Endothelial cell of umbilical vein (primary cell): ENCODE results near the gene SMIM41. TPM values are rescaled to one million over a fixed set of nuclear protein-coding genes. Genes with fewer than 3 reads are reported as not detected.

Source experiments
- BruUV-seq: library from RNA; stranded (reverse); fragments of 400-500 nt; replicated peaks from 2 replicates; lab custom pipeline; 2021; lab: Mats Ljungman, UMichigan
- CTCF ChIA-PET: fragments of 300-600, 350-600 bp; sonication (Branson Sonifier 250); formaldehyde crosslinking; loops from one replicate; lab custom pipeline; 2021; ENCODE audit warnings: antibody characterized with exemption, inconsistent platforms; lab: Charles Lee
- POLR2A ChIA-PET: fragments of 300-600, 350-600 bp; sonication (Branson Sonifier 250); formaldehyde crosslinking; loops from one replicate; lab custom pipeline; 2021; ENCODE audit warnings: antibody characterized with exemption, inconsistent platforms; lab: Charles Lee
- DNase-seq: peaks from one replicate; pipeline ENCODE4 v3.0.0-alpha.2; 2011; ENCODE audit warnings: low read depth, low spot score
- FAIRE-seq: peaks from 2 replicates; lab custom pipeline; 2011; peaks lifted over from hg19 to GRCh38; lab: Jason Lieb, UNC
- H2AFZ ChIP-seq: 2 replicates; pipeline ENCODE4 v1.6.0; 2012; ENCODE audit warnings: low read depth, low read length, control low read depth, inconsistent platforms
- H3K27ac ChIP-seq: 2 replicates; pipeline ENCODE4 v1.5.1; 2011; ENCODE audit warnings: low read depth, mild to moderate bottlenecking, control low read depth, low read length, moderate library complexity; ENCODE audit not compliant: insufficient read depth
- H3K27me3 ChIP-seq, 2 experiments: 2 replicates each; pipeline versions ENCODE4 v1.6.0 to v1.6.1; 2011; ENCODE audit warnings: low read length in 2 of 2, mixed read lengths in 1 of 2; ENCODE audit not compliant: control insufficient read depth in 2 of 2, insufficient read depth in 2 of 2
- H3K36me3 ChIP-seq, 2 experiments: 2 replicates in 1 of 2; 3 replicates in 1 of 2; pipeline ENCODE4 v1.5.1; 2011; ENCODE audit warnings: low read length in 2 of 2, mild to moderate bottlenecking in 1 of 2, moderate library complexity in 1 of 2; ENCODE audit not compliant: control insufficient read depth in 2 of 2, insufficient read depth in 2 of 2; ENCODE audit errors: extremely low read depth in 1 of 2
- H3K4me1 ChIP-seq: 3 replicates; pipeline ENCODE4 v1.5.1; 2011; ENCODE audit warnings: mild to moderate bottlenecking, low read length; ENCODE audit not compliant: control insufficient read depth, insufficient read depth; ENCODE audit errors: extremely low read depth
- H3K4me2 ChIP-seq: 2 replicates; pipeline ENCODE4 v1.6.1; 2011; ENCODE audit warnings: low read length, control low read depth, mixed read lengths; ENCODE audit not compliant: insufficient read depth
- H3K4me3 ChIP-seq, 3 experiments: fragments of 200-600 bp in 1 of 3; sonication (generic), shearing (Covaris generic) in 1 of 3; replicated peaks in 1 of 3; 2 replicates each; pipeline ENCODE4 v1.5.1; 2011 to 2016; ENCODE audit warnings: control low read depth in 3 of 3, low read length in 3 of 3, mild to moderate bottlenecking in 2 of 3, inconsistent platforms in 1 of 3, low read depth in 1 of 3, moderate library complexity in 1 of 3; ENCODE audit not compliant: insufficient read depth in 1 of 3
- H3K79me2 ChIP-seq: 2 replicates; pipeline ENCODE4 v1.6.0; 2012; ENCODE audit warnings: low read length, inconsistent platforms; ENCODE audit not compliant: control insufficient read depth, insufficient read depth
- H3K9ac ChIP-seq: replicated peaks from 2 replicates; pipeline ENCODE3; 2011; ENCODE audit warnings: low read length, control low read depth; ENCODE audit not compliant: insufficient read depth; ENCODE audit errors: extremely low read depth
- H3K9me1 ChIP-seq: replicated peaks from 3 replicates; pipeline ENCODE4 v1.6.0; 2011; ENCODE audit warnings: mild to moderate bottlenecking, low read length; ENCODE audit not compliant: control insufficient read depth, insufficient read depth; ENCODE audit errors: extremely low read depth
- H3K9me3 ChIP-seq: replicated peaks from 2 replicates; pipeline ENCODE4 v1.5.1; 2012; ENCODE audit warnings: low read length, inconsistent platforms; ENCODE audit not compliant: control insufficient read depth, insufficient read depth
- H4K20me1 ChIP-seq: replicated peaks from 2 replicates; pipeline ENCODE3; 2011; ENCODE audit warnings: mild to moderate bottlenecking, low read length; ENCODE audit not compliant: control insufficient read depth, insufficient read depth; ENCODE audit errors: extremely low read depth
- CTCF ChIP-seq, 2 donors: IDR thresholded peaks; 1 replicate in 1 of 2; 2 replicates in 1 of 2; pipeline ENCODE4 v1.5.1; 2011; ENCODE audit warnings: low read length in 2 of 2, mild to moderate bottlenecking in 2 of 2, moderate library complexity in 2 of 2, control low read depth in 1 of 2, inconsistent platforms in 1 of 2, low read depth in 1 of 2; ENCODE audit not compliant: insufficient read depth in 1 of 2; ENCODE audit errors: extremely low read depth in 1 of 2
- GATA2 ChIP-seq: IDR thresholded peaks from 2 replicates; pipeline ENCODE4 v1.7.0; 2011; ENCODE audit warnings: low read depth, mild to moderate bottlenecking, moderate library complexity, mixed read lengths, low read length; ENCODE audit not compliant: insufficient read length, insufficient read depth
- POLR2A ChIP-seq: IDR thresholded peaks from 2 replicates; pipeline ENCODE4 v1.6.1; 2012; ENCODE audit warnings: low read depth, mild to moderate bottlenecking, control low read depth, low read length
- POLR2AphosphoS5 ChIP-seq: IDR thresholded peaks from 2 replicates; pipeline ENCODE4 v1.6.1; 2012; ENCODE audit warnings: low read depth, mild to moderate bottlenecking, control low read depth, low read length, moderate library complexity; ENCODE audit not compliant: insufficient read depth
- dilution Hi-C: fragments of 300-500 bp; cut with MboI; formaldehyde crosslinking; loops from one replicate; pipeline ENCODE4 v1.15.0; 2019; ENCODE audit warnings: low sequenced_read_pairs; ENCODE audit not compliant: extremely low pct_ligation_motif_present
- intact Hi-C: fragments of 100-400 bp; cut with micrococcal nuclease; formaldehyde crosslinking; loops from one replicate; pipeline ENCODE4 v1.10.0; 2022
- polyA plus RNA-seq, 4 experiments: library from polyadenylated mRNA; depleted of rRNA in 3 of 4; stranded (reverse) in 3 of 4; unstranded in 1 of 4; fragments of >200 nt; gene quantifications; 2 replicates each; pipeline versions ENCODE4 v1.2.1 to v1.2.3, GENCODE V29; 2011 to 2012; ENCODE audit warnings: missing spikeins in 1 of 4
- total RNA-seq: library from RNA; stranded (reverse); gene quantifications from 2 replicates; pipeline ENCODE4 v1.2.3, GENCODE V29; 2021

SMIM41 gene
- total and polyA plus RNA-seq, 2 donors (not counting 3 experiments of a cell fraction or from before 2014, with no cell fraction given) = not detected

- BruUV-seq = TSS peak; percentile 61
- no peaks in the 10 kb centered on the region for H4K20me1 ChIP-seq
- H3K9me3 ChIP-seq = no peaks in the 10 kb centered on the region
- DNase-seq (peak; percentile 66), FAIRE-seq (peak; percentile 61)
- H3K9me1 ChIP-seq = no peaks in the 10 kb centered on the region
- peak overlapping the region; percentile 37 for H3K4me2 ChIP-seq
- dilution Hi-C loops (no loop called here), intact Hi-C loops (loop anchor here (1.0 kb wide), 2 partner anchors 15 to 28 kb away; partner anchors contain the start of gene NR4A1)
- H3K27ac ChIP-seq = peak overlapping the region; percentile 48
- H3K36me3 ChIP-seq = no peaks in the 10 kb centered on the region
- CTCF ChIA-PET = interaction anchor here (1.0 to 8.7 kb wide), 4 partner anchors 11 to 33 kb away, joined by 4 to 67 read pairs (median 4); partner anchors contain the start of genes ATG101 and NR4A1
- no peaks in the 10 kb centered on the region for H3K27me3 ChIP-seq
- peaks cover 26% of the 10 kb centered on the region for H3K4me1 ChIP-seq
- no peak overlapping the region for H2AFZ ChIP-seq
- TF ChIP-seq GATA2 = no peak
- no peak for TF ChIP-seq POLR2A
- TF ChIP-seq POLR2AphosphoS5 = peak; percentile 78
- peak overlapping the region in 1 of 3 experiments; percentile 41 for H3K4me3 ChIP-seq
- peak overlapping the region; percentile 72 for H3K9ac ChIP-seq
- POLR2A ChIA-PET = interaction anchor here (1.0 kb wide), 1 partner anchor 30 kb away, joined by 5 read pairs; the partner anchor contains the start of gene TAMALIN
- no peaks in the 10 kb centered on the region for H3K79me2 ChIP-seq
Observed at GRCh38 chr12:52036587-52037171, 42.8 kb upstream of the SMIM41 start.

- H3K36me3 ChIP-seq = no peaks in the 10 kb centered on the region
- H3K9ac ChIP-seq = peak overlapping the region; percentile 97
- no peaks in the 10 kb centered on the region for H3K9me3 ChIP-seq
- CTCF ChIA-PET = interaction anchor here (1.0 to 8.7 kb wide), 6 partner anchors 11 to 45 kb away, joined by 3 to 67 read pairs (median 5); partner anchors contain the start of gene ATG101
- no TSS peak for BruUV-seq
- no peaks in the 10 kb centered on the region for H3K9me1 ChIP-seq
- peak overlapping the region; percentile 60 for H2AFZ ChIP-seq
- peaks cover 22% of the 10 kb centered on the region for H3K4me1 ChIP-seq
- POLR2A ChIA-PET = interaction anchor here (0.6 to 1.0 kb wide), 2 partner anchors 8 to 30 kb away, joined by 5 read pairs; partner anchors contain the start of gene TAMALIN
- H3K79me2 ChIP-seq = no peaks in the 10 kb centered on the region
- intact Hi-C loops (loop anchor here (1.0 kb wide), 2 partner anchors 14 to 27 kb away; partner anchors contain the start of gene NR4A1), dilution Hi-C loops (no loop called here)
- H3K27ac ChIP-seq = peak overlapping the region; percentile 78
- no peak for DNase-seq
- TF ChIP-seq CTCF (IDR thresholded peaks at IDR 0.05; ENCODE audit: extremely low read depth in 1 of 2, insufficient read depth in 1 of 2, low read depth in 1 of 2, low read length in 2 of 2) = peak in 1 of 2 donors; percentile 31
- TF ChIP-seq POLR2AphosphoS5 = no peak
- FAIRE-seq = no peak
- peak overlapping the region; percentile 41 to 55 (median 55) for H3K4me3 ChIP-seq
- H4K20me1 ChIP-seq = no peaks in the 10 kb centered on the region
- no peaks in the 10 kb centered on the region for H3K27me3 ChIP-seq
- H3K4me2 ChIP-seq = peak overlapping the region; percentile 82
Observed at GRCh38 chr12:52037248-52037861, 42.1 kb upstream of the SMIM41 start.
